Uterus (tissue), 2 donors: ENCODE measurements around the gene LRRC49.

Experiments used
- CTCF ChIP-seq, 4 experiments: fragments of 200-600 bp in 2 of 4; fragments of 450-650 bp in 2 of 4; sonication (generic) in 2 of 4; IDR thresholded peaks; one replicate each; pipeline ENCODE4 v1.5.1; 2016 to 2019; ENCODE audit warnings: antibody characterized with exemption in 4 of 4, mild to moderate bottlenecking in 2 of 4, moderate library complexity in 1 of 4
- POLR2A ChIP-seq, 2 donors: fragments of 450-650 bp; IDR thresholded peaks; one replicate each; pipeline ENCODE4 v1.6.1; 2016; ENCODE audit warnings: antibody characterized with exemption in 2 of 2, mild to moderate bottlenecking in 1 of 2, moderate library complexity in 1 of 2

GRCh38 chr15:71098920-71099319 lies 206.3 kb downstream of the LRRC49 start:
- no peak for TF ChIP-seq CTCF (IDR thresholded peaks at IDR 0.05)
- TF ChIP-seq POLR2A (IDR thresholded peaks at IDR 0.05) = no peak
